GM23338 (cell line): ENCODE results near the gene TBC1D5.
"Not testable (repeated sequence)": the region's sequence is repeated elsewhere in the genome, so short reads cannot be mapped to it uniquely, and the experiment has no call there.

Source experiments
- CREB1 ChIP-seq: fragments of 250-450 bp; sonication (Bioruptor Pico); IDR thresholded peaks from 2 replicates; pipeline ENCODE4 v1.5.0; 2020; ENCODE audit warnings: low read depth, mild to moderate bottlenecking, moderate library complexity
- CTCF ChIP-seq, 2 experiments: fragments of 200-600 bp in 1 of 2; sonication (generic) in 1 of 2; conservative IDR thresholded peaks; 2 replicates each; pipeline versions ENCODE4 v1.5.1 to v1.6.1; 2016 to 2017; ENCODE audit warnings: antibody characterized with exemption in 2 of 2, low read depth in 2 of 2, mild to moderate bottlenecking in 2 of 2, moderate library complexity in 1 of 2
- EZH2 ChIP-seq: fragments of 200-600 bp; sonication (generic); IDR thresholded peaks from one replicate; pipeline ENCODE4 v1.8.0; 2017; ENCODE audit warnings: antibody characterized with exemption, mild to moderate bottlenecking, low read depth; ENCODE audit not compliant: unreplicated experiment
- EZH2phosphoT487 ChIP-seq: fragments of 200-600 bp; sonication (generic); IDR thresholded peaks from one replicate; pipeline ENCODE4 v1.8.1; 2018; ENCODE audit warnings: antibody characterized with exemption; ENCODE audit not compliant: unreplicated experiment
- JUNB ChIP-seq: IDR thresholded peaks from one replicate; pipeline ENCODE4 v1.6.1; 2016; ENCODE audit warnings: antibody characterized with exemption; ENCODE audit not compliant: unreplicated experiment
- NANOG ChIP-seq: IDR thresholded peaks from 2 replicates; pipeline ENCODE4 v1.6.1; 2016; ENCODE audit warnings: antibody characterized with exemption, borderline replicate concordance
- POLR2AphosphoS5 ChIP-seq: IDR thresholded peaks from 2 replicates; pipeline ENCODE4 v1.6.1; 2016; ENCODE audit warnings: antibody characterized with exemption, low read depth
- STAT1 ChIP-seq: IDR thresholded peaks from one replicate; pipeline ENCODE4 v1.6.1; 2016; ENCODE audit warnings: antibody characterized with exemption; ENCODE audit not compliant: unreplicated experiment
- ZNF331 ChIP-seq: fragments of 250-450 bp; sonication (Bioruptor Pico); IDR thresholded peaks from 2 replicates; pipeline ENCODE4 v1.5.0; 2020; ENCODE audit warnings: low read depth, mild to moderate bottlenecking, moderate library complexity
- TF ChIP-seq, protein P1 (sequence below): IDR thresholded peaks from one replicate; pipeline ENCODE4 v1.6.1; 2018; ENCODE audit warnings: antibody characterized with exemption; ENCODE audit not compliant: unreplicated experiment
- TF ChIP-seq, protein P2 (sequence below): IDR thresholded peaks from 2 replicates; pipeline ENCODE4 v1.6.1; 2016; ENCODE audit warnings: antibody characterized with exemption

DNA sequence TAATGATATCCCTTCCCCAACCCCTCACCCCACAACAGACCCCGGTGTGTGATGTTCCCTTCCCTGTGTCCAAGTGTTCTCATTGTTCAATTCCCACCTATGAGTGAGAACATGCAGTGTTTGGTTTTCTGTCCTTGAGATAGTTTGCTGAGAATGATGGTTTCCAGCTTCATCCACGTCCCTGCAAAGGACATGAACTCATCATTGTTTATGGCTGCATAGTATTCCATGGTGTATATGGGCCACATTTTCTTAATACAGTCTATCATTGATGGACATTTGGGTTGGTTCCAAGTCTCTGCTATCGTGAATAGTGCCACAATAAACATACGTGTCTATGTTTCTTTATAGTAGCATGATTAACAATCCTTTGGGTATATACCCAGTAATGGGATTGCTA lies 129.4 kb downstream of the TBC1D5 start:
- not testable (repeated sequence) for TF ChIP-seq CTCF (conservative IDR thresholded peaks at IDR 0.05; ENCODE audit: low read depth in 2 of 2); POLR2AphosphoS5; CREB1; STAT1; EZH2; EZH2phosphoT487; ZNF331 (CRISPR knock-in tag); NANOG; JUNB
- TF ChIP-seq, protein P1, sequence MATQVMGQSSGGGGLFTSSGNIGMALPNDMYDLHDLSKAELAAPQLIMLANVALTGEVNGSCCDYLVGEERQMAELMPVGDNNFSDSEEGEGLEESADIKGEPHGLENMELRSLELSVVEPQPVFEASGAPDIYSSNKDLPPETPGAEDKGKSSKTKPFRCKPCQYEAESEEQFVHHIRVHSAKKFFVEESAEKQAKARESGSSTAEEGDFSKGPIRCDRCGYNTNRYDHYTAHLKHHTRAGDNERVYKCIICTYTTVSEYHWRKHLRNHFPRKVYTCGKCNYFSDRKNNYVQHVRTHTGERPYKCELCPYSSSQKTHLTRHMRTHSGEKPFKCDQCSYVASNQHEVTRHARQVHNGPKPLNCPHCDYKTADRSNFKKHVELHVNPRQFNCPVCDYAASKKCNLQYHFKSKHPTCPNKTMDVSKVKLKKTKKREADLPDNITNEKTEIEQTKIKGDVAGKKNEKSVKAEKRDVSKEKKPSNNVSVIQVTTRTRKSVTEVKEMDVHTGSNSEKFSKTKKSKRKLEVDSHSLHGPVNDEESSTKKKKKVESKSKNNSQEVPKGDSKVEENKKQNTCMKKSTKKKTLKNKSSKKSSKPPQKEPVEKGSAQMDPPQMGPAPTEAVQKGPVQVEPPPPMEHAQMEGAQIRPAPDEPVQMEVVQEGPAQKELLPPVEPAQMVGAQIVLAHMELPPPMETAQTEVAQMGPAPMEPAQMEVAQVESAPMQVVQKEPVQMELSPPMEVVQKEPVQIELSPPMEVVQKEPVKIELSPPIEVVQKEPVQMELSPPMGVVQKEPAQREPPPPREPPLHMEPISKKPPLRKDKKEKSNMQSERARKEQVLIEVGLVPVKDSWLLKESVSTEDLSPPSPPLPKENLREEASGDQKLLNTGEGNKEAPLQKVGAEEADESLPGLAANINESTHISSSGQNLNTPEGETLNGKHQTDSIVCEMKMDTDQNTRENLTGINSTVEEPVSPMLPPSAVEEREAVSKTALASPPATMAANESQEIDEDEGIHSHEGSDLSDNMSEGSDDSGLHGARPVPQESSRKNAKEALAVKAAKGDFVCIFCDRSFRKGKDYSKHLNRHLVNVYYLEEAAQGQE = not testable (repeated sequence)
- TF ChIP-seq, protein P2, sequence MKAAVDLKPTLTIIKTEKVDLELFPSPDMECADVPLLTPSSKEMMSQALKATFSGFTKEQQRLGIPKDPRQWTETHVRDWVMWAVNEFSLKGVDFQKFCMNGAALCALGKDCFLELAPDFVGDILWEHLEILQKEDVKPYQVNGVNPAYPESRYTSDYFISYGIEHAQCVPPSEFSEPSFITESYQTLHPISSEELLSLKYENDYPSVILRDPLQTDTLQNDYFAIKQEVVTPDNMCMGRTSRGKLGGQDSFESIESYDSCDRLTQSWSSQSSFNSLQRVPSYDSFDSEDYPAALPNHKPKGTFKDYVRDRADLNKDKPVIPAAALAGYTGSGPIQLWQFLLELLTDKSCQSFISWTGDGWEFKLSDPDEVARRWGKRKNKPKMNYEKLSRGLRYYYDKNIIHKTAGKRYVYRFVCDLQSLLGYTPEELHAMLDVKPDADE = not testable (repeated sequence)
